GM10847 (cell line): ENCODE results near the gene PRAMEF1.
"Not testable (repeated sequence)": the region's sequence is repeated elsewhere in the genome, so short reads cannot be mapped to it uniquely, and the experiment has no call there.

ENCODE experiments used
- POLR2A ChIP-seq: IDR thresholded peaks from 2 replicates; pipeline ENCODE4 v1.6.1; 2011; ENCODE audit not compliant: insufficient read length; ENCODE audit errors: extremely low read depth

Gene PRAMEF1, protein sequence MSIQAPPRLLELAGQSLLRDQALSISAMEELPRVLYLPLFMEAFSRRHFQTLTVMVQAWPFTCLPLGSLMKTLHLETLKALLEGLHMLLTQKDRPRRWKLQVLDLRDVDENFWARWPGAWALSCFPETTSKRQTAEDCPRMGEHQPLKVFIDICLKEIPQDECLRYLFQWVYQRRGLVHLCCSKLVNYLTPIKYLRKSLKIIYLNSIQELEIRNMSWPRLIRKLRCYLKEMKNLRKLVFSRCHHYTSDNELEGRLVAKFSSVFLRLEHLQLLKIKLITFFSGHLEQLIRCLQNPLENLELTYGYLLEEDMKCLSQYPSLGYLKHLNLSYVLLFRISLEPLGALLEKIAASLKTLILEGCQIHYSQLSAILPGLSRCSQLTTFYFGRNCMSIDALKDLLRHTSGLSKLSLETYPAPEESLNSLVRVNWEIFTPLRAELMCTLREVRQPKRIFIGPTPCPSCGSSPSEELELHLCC

GRCh38 chr1:12791097-12791496 lies at the start of gene PRAMEF1:
TSS of gene PRAMEF1 (plus strand) at chr1:12791397. CDS start at chr1:12793228, 1,831 bp downstream.
- TF ChIP-seq POLR2A = not testable (repeated sequence)

DNA sequence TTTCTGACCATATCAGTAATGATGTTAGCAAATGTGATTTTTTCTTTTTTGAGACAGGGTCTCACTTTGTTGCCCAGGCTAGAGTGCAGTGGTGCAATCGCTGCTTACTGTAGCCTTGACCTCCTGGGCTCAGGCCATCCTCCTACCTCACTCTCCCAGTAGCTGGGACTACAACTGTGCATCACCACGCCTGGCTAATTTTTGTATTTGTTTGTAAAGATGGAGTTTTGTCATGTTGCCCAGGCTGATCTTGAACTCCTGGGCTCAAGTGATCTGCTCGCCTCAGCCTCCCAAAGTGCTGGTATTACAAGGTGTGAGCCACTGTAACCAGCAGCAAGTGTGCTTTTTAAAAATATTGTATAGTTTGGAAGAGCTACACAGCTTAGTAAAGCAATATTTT lies 49.3 kb upstream of the PRAMEF1 start:
- no peak for TF ChIP-seq POLR2A

GRCh38 chr1:12745126-12745991 lies 45.8 kb upstream of the PRAMEF1 start:
- no peak for TF ChIP-seq POLR2A

DNA sequence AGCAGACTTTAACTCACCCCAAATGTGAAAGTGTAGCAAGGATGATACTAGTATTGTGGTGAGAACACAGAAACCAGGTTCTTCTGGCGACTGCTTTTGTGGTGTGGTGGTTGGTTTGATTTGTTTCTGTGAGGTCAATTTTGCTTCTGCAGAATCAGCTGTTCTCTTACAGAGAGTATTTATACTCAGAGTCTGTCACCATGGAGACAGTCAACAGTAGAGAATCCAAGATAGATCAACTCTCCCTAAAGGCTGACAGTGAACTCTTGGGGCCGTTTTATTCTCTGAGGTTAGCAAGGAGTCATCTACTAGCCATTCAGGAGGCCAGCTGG lies 45.2 kb upstream of the PRAMEF1 start, which contains the start of gene CFAP107:
CFAP107 (plus strand) TSS at position 209 of the 332 bp plus-strand sequence. CDS start 231 bp downstream, outside the sequence.
- no peak for TF ChIP-seq POLR2A

- TF ChIP-seq POLR2A = no peak
Measured at GRCh38 chr1:12748778-12749355, 42.3 kb upstream of the PRAMEF1 start.

GRCh38 chr1:12754738-12755137 lies 36.5 kb upstream of the PRAMEF1 start:
- no peak for TF ChIP-seq POLR2A

- no peak for TF ChIP-seq POLR2A
Measured at GRCh38 chr1:12756273-12756672, 34.9 kb upstream of the PRAMEF1 start.

GRCh38 chr1:12756768-12757413 lies 34.3 kb upstream of the PRAMEF1 start:
- TF ChIP-seq POLR2A = no peak

DNA sequence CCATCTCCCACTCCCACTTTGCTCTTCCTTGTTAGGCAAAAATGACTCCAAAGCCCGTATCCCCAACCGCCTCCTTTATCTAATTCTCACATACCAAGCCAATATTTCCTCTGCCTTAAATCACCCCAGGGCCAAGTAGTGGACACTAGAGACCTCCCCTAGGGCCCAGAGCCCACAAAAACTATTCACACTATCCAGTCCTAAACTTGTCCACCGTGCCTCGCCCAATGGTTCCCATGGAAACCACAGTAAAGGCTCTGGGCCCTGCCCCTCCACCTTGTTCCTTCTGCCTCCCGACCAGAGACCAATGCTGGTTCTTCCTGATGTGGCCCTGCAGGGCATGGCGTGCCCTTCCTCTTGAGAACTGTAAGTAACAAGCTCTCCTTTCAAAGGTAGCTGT lies 33.4 kb upstream of the PRAMEF1 start:
- TF ChIP-seq POLR2A = no peak

DNA sequence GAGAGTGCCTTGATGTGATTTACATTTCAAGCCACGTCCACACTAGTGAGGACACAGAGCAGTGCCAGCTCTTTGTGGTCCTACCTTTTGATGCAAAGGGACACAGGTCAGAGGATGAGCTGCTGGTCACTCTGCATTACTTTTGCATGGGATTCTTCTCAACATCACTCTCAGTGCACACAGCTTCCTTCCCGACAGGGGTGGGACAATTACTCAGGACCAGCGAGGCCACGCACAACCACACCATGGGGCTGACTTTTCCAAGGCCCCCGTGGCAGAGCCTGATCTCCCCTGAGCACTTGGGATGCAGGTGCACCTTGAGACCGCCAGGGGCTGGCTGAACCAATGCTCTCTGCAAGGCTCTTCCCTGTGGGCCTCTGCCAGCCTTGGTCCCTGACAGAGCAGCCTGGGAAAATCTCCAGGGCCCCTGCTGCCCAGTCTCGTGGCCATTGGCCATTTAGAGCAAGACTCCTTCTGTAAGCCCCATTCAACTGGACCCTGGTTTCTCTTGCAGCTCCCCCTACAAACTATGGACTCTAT lies 30.9 kb upstream of the PRAMEF1 start:
- TF ChIP-seq POLR2A = no peak

- no peak for TF ChIP-seq POLR2A
Measured at GRCh38 chr1:12761781-12762180, 29.4 kb upstream of the PRAMEF1 start.

- no peak for TF ChIP-seq POLR2A
Measured at GRCh38 chr1:12762766-12763165, 28.4 kb upstream of the PRAMEF1 start.

DNA sequence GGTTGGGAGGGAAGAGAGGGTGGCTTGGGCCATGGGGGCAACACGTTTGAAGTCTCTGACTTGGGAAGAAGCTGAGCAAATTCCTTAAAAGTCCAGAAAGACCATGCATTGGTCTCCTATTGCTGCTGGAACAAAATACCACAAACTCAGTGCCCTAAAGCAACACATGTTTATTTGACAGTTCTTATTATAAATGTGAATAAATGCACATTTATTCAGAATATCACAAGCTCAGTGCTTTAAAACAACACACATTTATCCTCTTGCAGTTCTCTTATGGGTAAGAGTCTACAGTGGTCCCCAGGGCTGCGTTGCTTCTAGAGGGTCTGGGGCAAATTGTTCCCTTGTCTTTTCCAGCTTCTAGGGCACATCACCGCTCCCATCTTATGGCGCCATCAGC lies 27.7 kb upstream of the PRAMEF1 start:
- no peak for TF ChIP-seq POLR2A

DNA sequence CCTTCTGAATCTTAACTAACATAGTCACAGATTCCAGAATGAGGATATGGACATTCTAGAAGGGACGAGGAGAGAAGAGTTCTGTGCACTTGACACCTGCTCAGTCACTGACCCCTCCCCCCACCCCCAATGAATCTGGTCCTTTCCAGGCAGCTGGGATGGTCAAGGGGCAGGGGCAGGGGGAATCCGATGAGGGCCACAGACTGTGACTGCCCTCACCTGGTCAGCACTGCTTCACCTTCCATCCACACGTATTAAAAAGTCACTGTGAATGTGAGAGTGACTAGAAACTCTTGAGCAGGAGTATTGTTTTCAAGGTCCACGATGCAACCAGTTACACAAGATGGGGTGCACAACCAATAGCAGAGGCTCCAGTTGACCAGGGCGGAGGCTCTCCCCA lies 27.2 kb upstream of the PRAMEF1 start:
- TF ChIP-seq POLR2A = no peak

- TF ChIP-seq POLR2A = no peak
Measured at GRCh38 chr1:12769031-12769430, 22.2 kb upstream of the PRAMEF1 start.
